Neural progenitor cell (in vitro differentiated cells): Measurements from ENCODE around the gene NOL3. TPM values are rescaled to one million over a fixed set of nuclear protein-coding genes. Genes with fewer than 3 reads are reported as not detected.

Source experiments
- DNase-seq: peaks from one replicate; pipeline ENCODE4 v3.0.0-alpha.2; 2016; ENCODE audit warnings: low spot score
- H2AFZ ChIP-seq: fragments of 200-600 bp; sonication (generic); replicated peaks from 2 replicates; pipeline ENCODE4 v1.6.1; 2016; ENCODE audit warnings: antibody characterized with exemption
- H3F3A ChIP-seq: fragments of 200-600 bp; sonication (generic); 2 replicates; pipeline ENCODE4 v1.6.1; 2016; ENCODE audit warnings: antibody characterized with exemption, low read depth
- H3K27ac ChIP-seq: fragments of 200-600 bp; sonication (generic); 2 replicates; pipeline ENCODE4 v1.5.1; 2016; ENCODE audit warnings: mild to moderate bottlenecking
- H3K27me3 ChIP-seq: fragments of 200-600 bp; sonication (generic); 2 replicates; pipeline ENCODE4 v1.6.1; 2016; ENCODE audit warnings: mild to moderate bottlenecking, moderate library complexity
- H3K36me3 ChIP-seq: fragments of 200-600 bp; sonication (generic); 2 replicates; pipeline ENCODE4 v1.5.1; 2016
- H3K4me1 ChIP-seq: fragments of 200-600 bp; sonication (generic); 2 replicates; pipeline ENCODE4 v1.6.1; 2016; ENCODE audit warnings: mixed run types
- H3K4me2 ChIP-seq: fragments of 200-600 bp; sonication (generic); 2 replicates; pipeline ENCODE4 v1.6.1; 2016
- H3K4me3 ChIP-seq: fragments of 200-600 bp; sonication (generic); 2 replicates; pipeline ENCODE4 v1.5.1; 2016
- H3K79me2 ChIP-seq: fragments of 200-600 bp; sonication (generic); 2 replicates; pipeline ENCODE4 v1.6.1; 2016; ENCODE audit warnings: low read depth
- H3K9ac ChIP-seq: fragments of 200-600 bp; sonication (generic); 2 replicates; pipeline ENCODE4 v1.6.1; 2016
- H3K9me3 ChIP-seq: fragments of 200-600 bp; sonication (generic); 2 replicates; pipeline ENCODE4 v1.5.1; 2016; ENCODE audit warnings: low read depth
- H4K20me1 ChIP-seq: fragments of 200-600 bp; sonication (generic); 2 replicates; pipeline ENCODE4 v1.6.1; 2016; ENCODE audit warnings: low read depth
- H3K27ac Mint-ChIP-seq: 3 replicates; pipeline ENCODE4 v1.8.0; 2021; ENCODE audit warnings: mixed read lengths
- H3K27me3 Mint-ChIP-seq: 2 replicates; pipeline ENCODE4 v1.8.0; 2022; ENCODE audit warnings: low read depth, mild to moderate bottlenecking, inconsistent platforms, moderate library complexity, mixed read lengths; ENCODE audit not compliant: insufficient read depth
- H3K36me3 Mint-ChIP-seq: 3 replicates; pipeline ENCODE4 v1.8.0; 2021; ENCODE audit warnings: mixed read lengths
- H3K4me1 Mint-ChIP-seq: 3 replicates; pipeline ENCODE4 v1.8.0; 2021; ENCODE audit warnings: mixed read lengths
- H3K4me3 Mint-ChIP-seq: 3 replicates; pipeline ENCODE4 v1.8.0; 2021; ENCODE audit warnings: mild to moderate bottlenecking, moderate library complexity, mixed read lengths
- H3K9me3 Mint-ChIP-seq: 3 replicates; pipeline ENCODE4 v1.8.0; 2020; ENCODE audit warnings: mixed read lengths
- EZH2 ChIP-seq: fragments of 200-600 bp; sonication (generic); IDR thresholded peaks from 2 replicates; pipeline ENCODE4 v1.6.1; 2017; ENCODE audit warnings: antibody characterized with exemption, mild to moderate bottlenecking, moderate library complexity
- EZH2phosphoT487 ChIP-seq: fragments of 200-600 bp; sonication (generic); IDR thresholded peaks from 2 replicates; pipeline ENCODE4 v1.6.1; 2017; ENCODE audit warnings: antibody characterized with exemption
- total RNA-seq: library from RNA; depleted of rRNA; stranded (reverse); fragments of >200 nt; gene quantifications from 2 replicates; pipeline ENCODE4 v1.2.3, GENCODE V29; 2015; ENCODE audit warnings: low replicate concordance
- TF ChIP-seq, protein P1 (sequence below): fragments of 200-600 bp; sonication (generic); IDR thresholded peaks from 2 replicates; pipeline ENCODE4 v1.5.1; 2017; ENCODE audit warnings: antibody characterized with exemption, mild to moderate bottlenecking

Gene NOL3
- total RNA-seq, 1 donor from 2014 or later: 0.37 TPM

DNA sequence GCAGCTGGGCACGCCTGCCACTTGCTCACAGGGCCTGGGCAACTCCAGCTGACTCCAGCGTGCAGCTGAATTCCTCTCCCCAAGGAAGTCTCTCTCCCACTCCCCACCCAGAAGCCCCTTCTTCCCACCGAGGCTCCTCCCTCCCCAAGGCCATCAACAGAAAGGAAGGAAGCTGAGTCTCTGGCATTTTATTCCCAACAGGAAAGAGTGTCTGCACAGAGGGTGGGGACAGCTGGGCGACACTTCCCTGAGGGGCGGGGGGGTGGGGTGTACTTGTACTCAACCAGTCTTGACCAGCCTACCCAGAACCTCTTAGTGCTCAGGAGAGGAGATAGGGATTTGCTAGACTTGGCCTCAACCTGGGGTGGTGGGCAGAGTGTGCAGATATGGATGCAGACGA lies 19.7 kb downstream of the NOL3 start, which contains the start of gene EXOC3L1:
EXOC3L1 (minus strand) TSS at position 96 of the 400 bp plus-strand sequence. CDS start 460 bp downstream, outside the sequence.
- no peak for DNase-seq

DNA sequence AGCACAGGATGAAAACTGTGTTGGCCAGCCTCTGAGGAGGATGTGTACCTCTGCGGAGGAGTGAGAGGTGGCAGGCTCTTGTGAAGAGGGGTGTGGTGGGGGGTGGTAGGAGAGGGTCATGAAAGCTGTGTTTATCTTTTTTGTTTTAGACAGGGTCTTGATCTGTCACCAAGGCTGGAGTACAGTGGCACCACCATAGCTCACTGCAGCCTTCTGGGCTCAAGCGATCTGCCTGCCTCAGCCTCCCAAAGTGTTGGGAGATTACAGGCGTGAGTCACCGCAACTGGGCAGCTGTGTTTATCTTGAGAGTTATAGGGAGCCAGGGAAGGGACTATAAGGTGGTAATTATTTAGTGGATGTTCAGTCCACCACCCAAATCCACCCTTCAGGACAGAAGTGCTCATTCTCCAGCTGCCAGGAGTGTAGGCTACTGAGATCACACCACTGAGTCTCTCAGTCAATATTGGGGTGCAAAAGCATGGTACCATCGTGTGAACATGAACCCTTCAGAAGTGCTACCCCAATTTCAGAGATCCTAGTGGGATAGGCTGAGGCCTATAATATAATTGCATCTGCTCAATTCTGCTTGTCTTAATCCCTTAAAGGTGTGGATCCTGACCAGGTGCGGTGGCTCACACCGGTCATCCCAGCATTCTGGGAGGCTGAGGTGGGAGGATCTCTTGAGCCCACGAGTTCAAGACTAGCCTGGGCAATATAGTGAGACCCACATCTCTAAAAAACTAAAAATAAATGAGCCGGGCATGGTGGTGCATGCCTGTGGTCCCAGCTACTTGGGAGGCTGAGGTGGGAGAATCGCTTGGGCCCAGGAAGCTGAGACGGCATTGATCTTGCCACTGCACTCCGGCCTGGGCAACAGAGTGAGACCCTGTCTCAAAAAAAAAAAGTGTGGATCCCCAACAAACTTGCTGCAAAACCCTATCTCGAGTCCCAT lies 20.4 kb downstream of the NOL3 start:
- H3K4me2 ChIP-seq: no peak overlapping the region
- no peak overlapping the region for H2AFZ ChIP-seq
- no peaks in the 10 kb centered on the region for H3K9me3 Mint-ChIP-seq
- H3K4me3 Mint-ChIP-seq: peak overlapping the region; percentile 92
- peaks cover 15% of the 10 kb centered on the region for H3K27me3 ChIP-seq
- peaks cover 7% of the 10 kb centered on the region for H3K4me1 ChIP-seq
- peak overlapping the region; percentile 72 for H3K27ac Mint-ChIP-seq
- H3F3A ChIP-seq: no peaks in the 10 kb centered on the region
- H3K27me3 Mint-ChIP-seq: peaks cover 10% of the 10 kb centered on the region
- peaks cover 23% of the 10 kb centered on the region for H3K4me1 Mint-ChIP-seq
- H3K9me3 ChIP-seq: no peaks in the 10 kb centered on the region
- no peak overlapping the region for H3K4me3 ChIP-seq
- no peaks in the 10 kb centered on the region for H3K36me3 ChIP-seq
- H3K36me3 Mint-ChIP-seq: peaks cover 6% of the 10 kb centered on the region
- H4K20me1 ChIP-seq: peaks cover 33% of the 10 kb centered on the region
- peaks cover 24% of the 10 kb centered on the region for H3K79me2 ChIP-seq
- no peak for DNase-seq
- H3K27ac ChIP-seq: no peak overlapping the region
- no peak for TF ChIP-seq EZH2
- TF ChIP-seq EZH2phosphoT487: no peak
- TF ChIP-seq, protein P1, sequence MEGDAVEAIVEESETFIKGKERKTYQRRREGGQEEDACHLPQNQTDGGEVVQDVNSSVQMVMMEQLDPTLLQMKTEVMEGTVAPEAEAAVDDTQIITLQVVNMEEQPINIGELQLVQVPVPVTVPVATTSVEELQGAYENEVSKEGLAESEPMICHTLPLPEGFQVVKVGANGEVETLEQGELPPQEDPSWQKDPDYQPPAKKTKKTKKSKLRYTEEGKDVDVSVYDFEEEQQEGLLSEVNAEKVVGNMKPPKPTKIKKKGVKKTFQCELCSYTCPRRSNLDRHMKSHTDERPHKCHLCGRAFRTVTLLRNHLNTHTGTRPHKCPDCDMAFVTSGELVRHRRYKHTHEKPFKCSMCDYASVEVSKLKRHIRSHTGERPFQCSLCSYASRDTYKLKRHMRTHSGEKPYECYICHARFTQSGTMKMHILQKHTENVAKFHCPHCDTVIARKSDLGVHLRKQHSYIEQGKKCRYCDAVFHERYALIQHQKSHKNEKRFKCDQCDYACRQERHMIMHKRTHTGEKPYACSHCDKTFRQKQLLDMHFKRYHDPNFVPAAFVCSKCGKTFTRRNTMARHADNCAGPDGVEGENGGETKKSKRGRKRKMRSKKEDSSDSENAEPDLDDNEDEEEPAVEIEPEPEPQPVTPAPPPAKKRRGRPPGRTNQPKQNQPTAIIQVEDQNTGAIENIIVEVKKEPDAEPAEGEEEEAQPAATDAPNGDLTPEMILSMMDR: no peak
- H3K9ac ChIP-seq: no peak overlapping the region

More for the DNA sequence above, 19.7 kb downstream of the NOL3 start, which contains the start of gene EXOC3L1:
- H3K4me1 Mint-ChIP-seq: peaks cover 29% of the 10 kb centered on the region
- H3K27ac ChIP-seq: no peak within 1 kb of the TSS
- H3K4me1 ChIP-seq: peaks cover 7% of the 10 kb centered on the region
- H3K9ac ChIP-seq: no peak within 1 kb of the TSS
- no peaks in the 10 kb centered on the region for H3K9me3 ChIP-seq
- peaks cover 39% of the 10 kb centered on the region for H4K20me1 ChIP-seq
- peak within 1 kb of the TSS; percentile 72 for H3K27ac Mint-ChIP-seq
- TF ChIP-seq, protein P1: no peak
- TF ChIP-seq EZH2 (no peak), EZH2phosphoT487 (no peak)
- peaks cover 22% of the 10 kb centered on the region for H3K27me3 ChIP-seq
- H3K4me3 ChIP-seq: no peak within 1 kb of the TSS
- H3K79me2 ChIP-seq: peaks cover 24% of the 10 kb centered on the region
- peaks cover 17% of the 10 kb centered on the region for H3K27me3 Mint-ChIP-seq
- no peak within 1 kb of the TSS for H2AFZ ChIP-seq
- H3K4me2 ChIP-seq: no peak within 1 kb of the TSS
- H3K36me3 ChIP-seq: no peaks in the 10 kb centered on the region
- peaks cover 2% of the 10 kb centered on the region for H3K36me3 Mint-ChIP-seq
- peaks cover 2% of the 10 kb centered on the region for H3F3A ChIP-seq
- H3K4me3 Mint-ChIP-seq: no peak within 1 kb of the TSS
- no peaks in the 10 kb centered on the region for H3K9me3 Mint-ChIP-seq

DNA sequence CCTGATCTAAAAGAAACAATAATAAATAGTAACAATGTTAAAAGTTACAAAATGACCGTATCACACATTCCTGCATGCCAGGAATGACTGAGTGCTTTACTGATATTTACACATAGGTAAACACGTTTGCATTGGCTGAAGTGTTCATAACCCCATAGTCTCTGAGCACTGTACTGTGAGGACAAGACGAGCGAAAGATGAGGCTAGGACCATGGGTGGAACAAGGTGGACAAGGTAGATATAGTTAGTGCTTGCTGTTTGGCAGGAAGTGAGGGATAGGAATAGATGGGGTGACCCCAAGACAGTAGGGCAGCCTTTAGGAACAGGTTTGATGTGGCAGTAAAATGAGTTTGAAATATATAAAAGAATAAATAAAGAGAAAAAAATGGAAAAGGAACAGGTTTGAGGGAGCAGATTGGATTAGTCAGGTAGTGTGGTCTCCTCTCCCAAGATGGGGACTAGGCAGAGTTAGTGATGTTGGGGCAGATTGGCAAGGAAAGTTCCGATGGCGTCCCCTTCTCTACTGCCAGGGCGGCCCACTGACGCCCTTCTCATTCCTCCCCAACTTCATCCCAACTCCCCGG lies 21.2 kb downstream of the NOL3 start:
- H3K27ac Mint-ChIP-seq: peak overlapping the region; percentile 60
- no peaks in the 10 kb centered on the region for H3K36me3 ChIP-seq
- peaks cover 26% of the 10 kb centered on the region for H4K20me1 ChIP-seq
- TF ChIP-seq EZH2phosphoT487 (no peak), EZH2 (no peak)
- TF ChIP-seq, protein P1: no peak
- H3K4me1 Mint-ChIP-seq: peaks cover 22% of the 10 kb centered on the region
- peak overlapping the region; percentile 92 for H3K4me3 Mint-ChIP-seq
- DNase-seq: no peak
- no peak overlapping the region for H3K27ac ChIP-seq
- H3K27me3 Mint-ChIP-seq: peaks cover 5% of the 10 kb centered on the region
- peaks cover 24% of the 10 kb centered on the region for H3K79me2 ChIP-seq
- H3K27me3 ChIP-seq: peaks cover 7% of the 10 kb centered on the region
- peaks cover 7% of the 10 kb centered on the region for H3K4me1 ChIP-seq
- peaks cover 12% of the 10 kb centered on the region for H3K36me3 Mint-ChIP-seq
- no peaks in the 10 kb centered on the region for H3K9me3 ChIP-seq
- no peaks in the 10 kb centered on the region for H3K9me3 Mint-ChIP-seq
- peak overlapping the region; percentile 33 for H3K4me2 ChIP-seq
- H3K9ac ChIP-seq: no peak overlapping the region
- peak overlapping the region; percentile 82 for H3K4me3 ChIP-seq
- no peaks in the 10 kb centered on the region for H3F3A ChIP-seq
- peak overlapping the region; percentile 5 for H2AFZ ChIP-seq
